ENCODE results near the gene CXCL16. TPM values are rescaled to one million over a fixed set of nuclear protein-coding genes. Genes with fewer than 3 reads are reported as not detected.
"Not testable (repeated sequence)": the region's sequence is repeated elsewhere in the genome, so short reads cannot be mapped to it uniquely, and the experiment has no call there.

CXCL16 gene
- total RNA-seq, 1 donor from 2014 or later, result 2.2 TPM

- no peak for DNase-seq
Observed at GRCh38 chr17:4720787-4721186, 18.9 kb downstream of the CXCL16 start.

GRCh38 chr17:4719684-4720221, 20.0 kb downstream of the CXCL16 start:
- peak; percentile 62 for DNase-seq

GRCh38 chr17:4719146-4719545, 20.6 kb downstream of the CXCL16 start:
- no peak for DNase-seq

- no peak for DNase-seq
Observed at GRCh38 chr17:4718276-4718675, 21.5 kb downstream of the CXCL16 start.

GRCh38 chr17:4717791-4718190, 21.9 kb downstream of the CXCL16 start:
- DNase-seq, result no peak

GRCh38 chr17:4716081-4716480, 23.6 kb downstream of the CXCL16 start:
- no peak for DNase-seq

- DNase-seq, result no peak
Observed at GRCh38 chr17:4715063-4715744, 24.5 kb downstream of the CXCL16 start.

GRCh38 chr17:4714340-4715062, 25.2 kb downstream of the CXCL16 start:
- DNase-seq, result not testable (repeated sequence)

GRCh38 chr17:4712526-4712925, 27.2 kb downstream of the CXCL16 start:
- DNase-seq, result no peak

GRCh38 chr17:4711661-4712181, 28.0 kb downstream of the CXCL16 start:
- DNase-seq, result peak; percentile 11

- no peak for DNase-seq
Observed at GRCh38 chr17:4710693-4711634, 28.8 kb downstream of the CXCL16 start.

- peak; percentile 99 for DNase-seq
Observed at GRCh38 chr17:4709794-4710692, 29.7 kb downstream of the CXCL16 start, which contains the start of gene ARRB2. Gene ARRB2 (plus strand): TSS chr17:4710632. CDS start chr17:4710722, 90 bp downstream.

GRCh38 chr17:4708436-4708835, 31.3 kb downstream of the CXCL16 start:
- DNase-seq, result no peak

GRCh38 chr17:4706121-4706520, 33.6 kb downstream of the CXCL16 start:
- DNase-seq, result no peak

- DNase-seq, result no peak
Observed at GRCh38 chr17:4704991-4705390, 34.7 kb downstream of the CXCL16 start.

- not testable (repeated sequence) for DNase-seq
Observed at GRCh38 chr17:4704574-4704907, 35.2 kb downstream of the CXCL16 start.

- no peak for DNase-seq
Observed at GRCh38 chr17:4703330-4703691, 36.4 kb downstream of the CXCL16 start.

- DNase-seq, result no peak
Observed at GRCh38 chr17:4701116-4701515, 38.6 kb downstream of the CXCL16 start.

- DNase-seq, result not testable (repeated sequence)
Observed at GRCh38 chr17:4699401-4700056, 40.2 kb downstream of the CXCL16 start.

GRCh38 chr17:4696437-4696805, 43.3 kb downstream of the CXCL16 start:
- no peak for DNase-seq

- no peak for DNase-seq
Observed at GRCh38 chr17:4693416-4693815, 46.3 kb downstream of the CXCL16 start.

Measured in dermis blood vessel endothelial cell (primary cell).